GM21576 (cell line): ENCODE data around the gene PIAS4.

ENCODE experiments used
- ATAC-seq: cut with Tn5 transposase; IDR thresholded peaks from one replicate; pipeline ENCODE4 v1.9.1; 2021; ENCODE audit warnings: mild to moderate bottlenecking, moderate library complexity; ENCODE audit not compliant: unreplicated experiment

PIAS4 gene

DNA sequence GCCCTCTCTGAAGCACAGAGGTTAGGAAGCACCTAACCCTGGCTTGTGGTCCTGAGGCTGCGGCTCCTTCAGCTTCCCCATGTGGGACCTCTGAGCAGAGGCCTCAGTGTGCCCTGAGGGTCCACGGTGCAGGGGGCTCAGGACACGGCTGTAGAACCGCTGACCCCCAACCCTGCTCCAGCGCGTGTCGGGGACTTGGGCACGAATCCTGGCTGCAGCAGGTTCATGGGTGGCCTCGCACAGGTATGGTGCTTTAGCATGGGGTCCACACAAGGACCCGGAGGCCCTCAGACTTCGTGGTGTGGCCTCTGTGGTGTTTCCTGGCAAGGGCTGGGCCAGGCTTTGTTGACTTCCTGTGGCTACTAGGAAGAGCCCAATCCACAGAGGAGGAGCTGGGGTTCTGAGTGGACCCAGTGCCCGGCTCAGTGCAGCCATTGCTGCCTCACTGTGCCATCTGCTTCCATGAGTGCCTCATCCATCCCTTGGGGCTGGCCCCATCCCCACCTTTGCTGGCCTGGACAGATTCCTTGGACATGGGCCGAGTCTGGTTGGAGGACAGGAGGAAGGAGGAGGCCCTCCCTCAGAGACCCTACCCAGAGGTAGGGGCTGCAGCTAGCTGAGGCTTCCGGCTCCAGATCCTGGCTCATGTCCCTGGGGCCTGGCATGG, 34.7 kb downstream of the PIAS4 start:
- ATAC-seq: no peak

GRCh38 chr19:4042731-4043082, 35.2 kb downstream of the PIAS4 start:
- no peak for ATAC-seq

- ATAC-seq: no peak
Measured at GRCh38 chr19:4043401-4043800, 35.9 kb downstream of the PIAS4 start.

DNA sequence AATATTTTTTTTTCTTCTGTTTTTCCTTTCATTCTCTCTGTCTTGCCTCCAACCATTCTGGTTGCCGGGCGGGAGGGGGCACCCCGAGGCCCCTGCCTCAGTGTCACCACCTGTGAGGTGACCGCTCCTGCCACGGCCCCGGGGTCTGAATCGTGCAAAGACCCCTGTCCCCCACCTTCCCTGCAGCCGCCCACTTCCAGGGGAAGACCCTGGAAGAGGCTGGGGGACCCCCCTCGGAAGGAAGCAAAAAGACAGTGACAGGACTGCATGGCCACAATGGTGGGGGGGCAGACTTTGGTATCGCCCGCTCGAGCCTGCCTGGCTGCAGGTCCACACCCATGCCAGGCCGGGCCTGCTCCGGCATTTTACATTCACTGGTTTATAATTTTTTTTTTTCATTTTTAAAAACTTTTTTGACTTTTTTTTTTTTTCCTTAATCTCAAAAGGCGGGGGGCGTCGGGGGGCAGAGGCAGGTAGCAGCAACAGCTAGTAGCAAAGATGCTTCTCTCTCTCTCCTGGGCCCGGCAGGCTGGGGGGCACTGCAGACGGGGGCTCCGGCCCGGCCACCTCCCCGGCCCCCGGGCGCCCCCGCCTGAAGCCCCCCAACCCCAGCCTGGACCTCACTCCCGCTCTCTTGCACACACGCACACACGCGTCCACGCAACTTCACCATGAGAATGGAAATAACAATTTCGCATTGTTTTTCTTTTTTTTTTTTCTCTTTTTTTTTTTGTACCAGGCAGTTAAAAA, 36.6 kb downstream of the PIAS4 start:
- ATAC-seq: no peak

- no peak for ATAC-seq
Measured at GRCh38 chr19:4044990-4045465, 37.5 kb downstream of the PIAS4 start.

DNA sequence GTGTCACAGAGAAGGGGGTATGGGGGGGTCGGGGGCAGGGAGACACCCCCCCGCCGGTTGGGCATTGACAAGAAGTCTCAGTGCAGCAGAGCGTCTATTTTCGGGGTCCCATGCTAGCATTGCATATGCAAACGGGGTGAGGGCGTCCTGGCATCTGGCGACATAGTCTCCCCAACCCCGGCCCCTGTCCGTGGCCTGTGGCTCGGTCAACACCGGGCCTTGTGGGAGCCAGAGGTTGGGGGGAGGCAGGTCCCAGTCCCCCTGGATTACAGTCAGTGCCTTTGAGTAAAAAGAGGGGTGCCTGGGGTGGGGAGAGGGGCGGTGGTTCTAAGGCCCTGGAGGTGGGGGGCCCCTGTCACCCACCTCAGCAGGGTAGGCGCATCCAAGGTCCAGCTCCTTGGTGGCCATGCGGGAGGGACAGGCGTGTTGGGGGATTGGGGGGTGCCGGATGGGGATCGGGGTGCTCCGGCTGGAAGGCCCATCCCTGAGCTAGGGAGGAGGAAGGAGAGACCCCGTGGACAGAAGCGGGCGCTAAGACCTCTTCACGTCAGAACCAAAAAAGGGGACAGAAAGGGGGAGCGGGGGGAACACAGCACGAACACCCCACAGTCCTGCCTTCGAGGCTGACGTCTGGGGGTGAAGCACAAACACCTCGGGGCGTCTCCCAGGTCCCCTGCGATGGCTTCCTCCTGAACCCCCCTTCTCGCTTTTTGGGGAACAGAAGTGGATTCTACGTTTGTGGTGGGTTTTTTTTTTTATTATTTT, 38.2 kb downstream of the PIAS4 start:
- ATAC-seq: no peak

DNA sequence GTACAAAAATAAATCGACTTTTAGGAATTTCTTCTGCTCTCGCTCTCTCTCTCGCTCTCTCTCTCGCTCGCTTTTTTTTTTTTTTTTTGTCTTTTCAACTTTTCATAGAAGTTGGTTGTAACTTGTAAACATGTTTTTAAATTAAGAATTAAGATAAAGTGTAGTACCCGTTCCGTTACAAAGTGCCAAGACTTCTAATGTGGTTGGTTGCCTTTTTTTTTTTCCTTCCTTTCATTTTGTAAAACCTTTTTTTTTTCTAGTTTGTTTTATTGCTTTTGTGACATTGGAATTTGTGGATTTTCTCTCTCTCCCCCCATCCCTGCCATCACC, 38.8 kb downstream of the PIAS4 start:
- no peak for ATAC-seq

DNA sequence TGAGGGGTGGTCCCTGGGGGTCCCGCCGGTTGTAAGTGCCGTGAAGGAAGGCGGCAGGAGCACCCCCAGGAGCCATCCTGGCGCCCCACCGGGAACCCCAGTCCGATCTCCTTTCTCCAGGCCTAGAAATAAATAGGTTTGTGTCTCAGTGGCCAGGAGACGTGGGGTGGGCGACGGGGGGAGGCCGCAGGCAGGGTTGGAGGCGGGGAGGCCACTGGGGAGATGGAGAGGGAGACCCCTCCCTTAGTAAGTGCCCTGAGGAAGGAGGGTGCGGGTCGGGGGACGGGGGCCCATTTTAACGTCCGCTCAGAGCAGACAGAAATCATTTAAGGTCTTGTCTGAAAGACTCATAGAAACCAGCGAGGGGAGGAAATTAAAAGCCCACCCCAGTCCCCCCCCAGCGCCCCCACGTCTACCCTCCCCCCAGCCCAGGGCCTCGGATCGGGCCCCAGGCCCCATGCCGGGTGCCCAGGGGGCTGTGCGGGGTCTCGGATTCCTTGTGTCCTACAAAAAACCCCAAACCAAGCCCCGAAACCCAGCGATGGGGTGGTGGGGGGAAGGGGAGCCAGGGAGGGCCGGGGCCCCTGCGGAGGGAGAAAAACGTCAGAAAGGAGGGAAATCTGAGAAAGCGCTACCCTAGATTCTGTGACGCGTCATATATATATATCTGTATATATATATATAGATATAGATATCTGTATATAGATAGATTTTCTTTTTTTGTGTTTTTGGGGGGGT, 39.6 kb downstream of the PIAS4 start:
- no peak for ATAC-seq

DNA sequence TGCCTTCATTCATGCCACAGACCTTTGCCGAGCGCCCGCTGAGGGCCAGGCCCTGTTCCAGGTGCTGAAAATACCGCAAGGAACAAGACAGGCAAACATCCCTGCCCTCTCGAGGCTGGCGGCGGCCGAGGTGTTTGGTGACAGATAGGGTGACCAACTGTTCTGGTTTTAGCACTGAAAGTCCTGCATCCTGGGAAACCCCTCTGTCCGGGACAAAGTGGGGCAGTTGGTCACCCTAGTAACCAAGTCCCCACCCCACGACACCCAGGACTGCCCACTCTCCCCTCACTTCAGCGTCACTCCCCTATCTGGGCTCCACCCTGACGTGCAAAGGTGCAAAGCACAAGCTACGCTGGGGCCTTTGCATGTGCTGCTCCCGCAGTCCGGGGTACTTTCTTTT, 41.9 kb downstream of the PIAS4 start:
- no peak for ATAC-seq

GRCh38 chr19:4051175-4052101, 43.9 kb downstream of the PIAS4 start:
- no peak for ATAC-seq

- ATAC-seq: no peak
Measured at GRCh38 chr19:4052114-4052992, 44.8 kb downstream of the PIAS4 start.

DNA sequence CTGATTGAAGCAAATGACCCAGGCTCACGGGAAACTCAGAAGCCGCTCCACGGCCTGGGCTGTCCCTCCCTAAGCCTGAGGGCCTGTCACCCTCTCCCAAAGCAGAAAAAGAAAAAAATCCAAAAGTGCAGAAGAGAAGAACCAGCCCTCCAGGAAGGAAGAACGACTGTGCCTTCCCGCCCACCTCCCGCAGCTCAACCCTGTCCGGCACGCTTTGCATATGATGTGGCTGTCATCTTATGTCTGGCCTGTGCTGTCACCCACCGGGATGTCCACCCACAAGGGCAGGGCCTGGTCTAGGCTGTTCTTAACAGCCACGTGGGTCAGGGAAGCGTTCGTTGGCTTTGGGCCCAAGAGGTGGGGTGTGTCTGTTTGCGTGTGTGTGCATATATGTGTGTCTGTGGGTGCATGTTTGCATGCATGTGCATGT, 45.5 kb downstream of the PIAS4 start:
- ATAC-seq: no peak

GRCh38 chr19:4053423-4054324, 46.1 kb downstream of the PIAS4 start:
- no peak for ATAC-seq

DNA sequence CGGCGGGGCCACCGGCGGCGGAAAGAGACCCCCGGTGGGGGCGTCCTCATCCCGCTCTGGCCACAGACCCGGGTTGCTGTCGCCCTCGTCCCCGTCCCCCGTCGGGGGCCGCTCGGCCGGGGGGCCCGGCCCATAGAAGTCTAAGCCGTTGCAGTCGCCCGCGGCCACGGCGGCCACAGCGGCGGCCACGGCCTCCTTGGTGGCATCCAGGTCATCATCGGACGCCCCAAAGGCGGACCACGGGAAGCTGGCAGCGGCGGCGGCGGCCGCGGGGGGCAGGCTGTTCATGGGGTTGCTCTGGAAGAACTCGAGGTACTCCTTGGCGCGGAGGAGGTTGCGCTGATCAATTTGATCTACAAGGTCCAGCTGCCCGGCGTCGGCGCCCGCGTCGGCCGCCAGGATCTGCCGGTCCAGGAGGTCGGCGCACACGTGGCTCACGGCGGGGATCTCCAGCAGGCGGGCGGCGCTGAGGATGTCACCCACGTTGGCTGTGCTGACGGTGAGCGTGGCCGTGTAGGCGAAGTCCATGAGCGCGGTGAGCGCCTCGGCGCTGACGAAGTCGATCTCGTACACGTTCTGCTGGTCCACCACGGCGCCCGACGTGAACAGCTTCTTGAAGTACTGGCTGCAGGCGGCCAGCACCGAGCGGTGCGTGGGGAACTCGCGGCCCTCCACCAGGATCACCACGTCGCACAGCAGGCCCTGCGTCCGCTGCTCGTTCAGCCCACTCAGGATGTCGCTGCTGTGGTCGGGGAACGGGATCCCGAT, 47.1 kb downstream of the PIAS4 start:
- ATAC-seq: no peak

GRCh38 chr19:4055209-4055552, 47.6 kb downstream of the PIAS4 start:
- no peak for ATAC-seq

DNA sequence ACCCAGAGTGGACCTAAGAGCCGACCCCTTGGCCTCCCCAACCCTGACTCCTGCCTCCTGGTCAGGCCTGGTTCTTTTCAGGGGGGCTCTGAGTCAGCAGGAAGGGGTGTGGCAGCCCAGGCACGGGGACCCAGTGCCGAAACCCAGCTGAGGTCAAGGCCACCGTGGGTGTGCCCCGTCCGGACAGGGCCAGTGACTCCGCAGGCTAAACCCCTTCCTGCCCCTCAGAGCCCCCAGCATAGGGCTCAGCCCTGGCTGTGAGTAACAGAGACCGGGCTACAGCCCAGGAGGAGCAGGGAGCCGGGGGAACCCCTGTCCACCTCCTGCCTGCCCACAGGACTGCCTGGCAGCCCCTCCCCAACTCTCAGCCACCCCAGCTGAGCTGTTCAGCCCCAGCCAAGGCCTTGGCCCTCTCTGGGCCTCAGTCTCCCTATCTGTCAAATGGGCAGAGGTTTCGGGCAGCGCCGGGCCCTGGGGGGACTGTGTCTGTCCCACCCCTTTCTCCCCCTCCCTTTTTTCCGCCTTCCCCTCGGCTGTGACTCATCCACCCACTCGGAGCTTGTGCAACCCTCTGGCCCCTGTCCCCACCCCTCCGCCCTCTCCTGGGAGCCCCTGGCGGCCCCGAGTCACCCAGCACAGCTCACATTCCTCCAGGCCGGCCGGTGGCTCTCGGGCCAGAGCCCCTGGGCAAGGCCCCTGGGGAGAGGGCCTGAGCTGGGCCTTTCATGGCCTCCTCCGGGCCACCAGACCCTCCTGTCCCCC, 50.6 kb downstream of the PIAS4 start:
- no peak for ATAC-seq
